GM23338 (cell line): ENCODE results near the gene MAGI1. TPM values are rescaled to one million over a fixed set of nuclear protein-coding genes. Genes with fewer than 3 reads are reported as not detected.

ENCODE experiments used
- ATAC-seq: fragments of 200-7000 bp; cut with Tn5 transposase; 3 replicates; pipeline ENCODE4 v1.9.1; 2020
- DNase-seq: peaks from one replicate; pipeline ENCODE4 v3.0.0-alpha.2; 2015; ENCODE audit warnings: low spot score
- H2AFZ ChIP-seq: fragments of 200-600 bp; sonication (generic); 2 replicates; pipeline ENCODE4 v1.8.0; 2016; ENCODE audit warnings: antibody characterized with exemption, mild to moderate bottlenecking, moderate library complexity
- H3F3A ChIP-seq: fragments of 200-600 bp; sonication (generic); replicated peaks from 2 replicates; pipeline ENCODE4 v1.8.0; 2017; ENCODE audit warnings: antibody characterized with exemption, mixed run types, low read depth
- H3K27ac ChIP-seq: fragments of 200-600 bp; sonication (generic); 2 replicates; pipeline ENCODE4 v1.6.1; 2016; ENCODE audit warnings: low read depth
- H3K27me3 ChIP-seq: fragments of 200-600 bp; sonication (generic); 2 replicates; pipeline ENCODE4 v1.8.0; 2016; ENCODE audit warnings: mild to moderate bottlenecking, mixed run types, moderate library complexity; ENCODE audit not compliant: insufficient read depth
- H3K36me3 ChIP-seq: fragments of 200-600 bp; sonication (generic); 2 replicates; pipeline ENCODE4 v1.8.0; 2016; ENCODE audit warnings: mild to moderate bottlenecking; ENCODE audit not compliant: insufficient read depth
- H3K4me1 ChIP-seq: fragments of 200-600 bp; sonication (generic); 2 replicates; pipeline ENCODE4 v1.8.0; 2016; ENCODE audit warnings: mild to moderate bottlenecking, moderate library complexity; ENCODE audit not compliant: insufficient read depth
- H3K4me2 ChIP-seq: fragments of 200-600 bp; sonication (generic); 2 replicates; pipeline ENCODE4 v1.7.1; 2017; ENCODE audit warnings: mixed run types
- H3K4me3 ChIP-seq: fragments of 200-600 bp; sonication (generic); 2 replicates; pipeline ENCODE4 v1.6.1; 2016; ENCODE audit warnings: mixed run types
- H3K79me2 ChIP-seq: fragments of 200-600 bp; sonication (generic); replicated peaks from 2 replicates; pipeline ENCODE4 v1.8.0; 2017; ENCODE audit warnings: mild to moderate bottlenecking; ENCODE audit not compliant: insufficient read depth
- H3K9me2 ChIP-seq: fragments of 200-600 bp; sonication (generic); 2 replicates; pipeline ENCODE4 v1.8.0; 2017; ENCODE audit not compliant: insufficient read depth
- H4K20me1 ChIP-seq: fragments of 200-600 bp; sonication (generic); replicated peaks from 2 replicates; pipeline ENCODE4 v1.8.0; 2017; ENCODE audit warnings: mild to moderate bottlenecking; ENCODE audit not compliant: insufficient read depth
- H3K27ac Mint-ChIP-seq: 2 replicates; pipeline ENCODE4 v1.8.0; 2020; ENCODE audit warnings: inconsistent platforms, mild to moderate bottlenecking, moderate library complexity, mixed read lengths
- H3K27me3 Mint-ChIP-seq: 3 replicates; pipeline ENCODE4 v1.8.0; 2022; ENCODE audit warnings: low read depth, mild to moderate bottlenecking, moderate library complexity, mixed read lengths, inconsistent platforms; ENCODE audit not compliant: insufficient read depth, poor library complexity
- H3K36me3 Mint-ChIP-seq: 3 replicates; pipeline ENCODE4 v1.8.0; 2021; ENCODE audit warnings: low read depth, mild to moderate bottlenecking, inconsistent platforms, moderate library complexity, mixed read lengths
- H3K4me1 Mint-ChIP-seq: 3 replicates; pipeline ENCODE4 v1.8.0; 2020; ENCODE audit warnings: mild to moderate bottlenecking, inconsistent platforms, mixed read lengths
- H3K4me3 Mint-ChIP-seq: 3 replicates; pipeline ENCODE4 v1.8.0; 2021; ENCODE audit warnings: moderate library complexity, mild to moderate bottlenecking, inconsistent platforms, mixed read lengths
- H3K9me3 Mint-ChIP-seq: 3 replicates; pipeline ENCODE4 v1.8.0; 2020; ENCODE audit warnings: moderate library complexity, mild to moderate bottlenecking, inconsistent platforms, mixed read lengths
- CREB1 ChIP-seq: fragments of 250-450 bp; sonication (Bioruptor Pico); IDR thresholded peaks from 2 replicates; pipeline ENCODE4 v1.5.0; 2020; ENCODE audit warnings: low read depth, mild to moderate bottlenecking, moderate library complexity
- CTCF ChIP-seq, 2 experiments: fragments of 200-600 bp in 1 of 2; sonication (generic) in 1 of 2; conservative IDR thresholded peaks; 2 replicates each; pipeline versions ENCODE4 v1.5.1 to v1.6.1; 2016 to 2017; ENCODE audit warnings: antibody characterized with exemption in 2 of 2, low read depth in 2 of 2, mild to moderate bottlenecking in 2 of 2, moderate library complexity in 1 of 2
- ETS1 ChIP-seq: IDR thresholded peaks from 2 replicates; pipeline ENCODE4 v1.6.1; 2016; ENCODE audit warnings: antibody characterized with exemption
- EZH2 ChIP-seq: fragments of 200-600 bp; sonication (generic); IDR thresholded peaks from one replicate; pipeline ENCODE4 v1.8.0; 2017; ENCODE audit warnings: antibody characterized with exemption, mild to moderate bottlenecking, low read depth; ENCODE audit not compliant: unreplicated experiment
- EZH2phosphoT487 ChIP-seq: fragments of 200-600 bp; sonication (generic); IDR thresholded peaks from one replicate; pipeline ENCODE4 v1.8.1; 2018; ENCODE audit warnings: antibody characterized with exemption; ENCODE audit not compliant: unreplicated experiment
- JUNB ChIP-seq: IDR thresholded peaks from one replicate; pipeline ENCODE4 v1.6.1; 2016; ENCODE audit warnings: antibody characterized with exemption; ENCODE audit not compliant: unreplicated experiment
- NANOG ChIP-seq: IDR thresholded peaks from 2 replicates; pipeline ENCODE4 v1.6.1; 2016; ENCODE audit warnings: antibody characterized with exemption, borderline replicate concordance
- POLR2AphosphoS5 ChIP-seq: IDR thresholded peaks from 2 replicates; pipeline ENCODE4 v1.6.1; 2016; ENCODE audit warnings: antibody characterized with exemption, low read depth
- REST ChIP-seq: IDR thresholded peaks from one replicate; pipeline ENCODE4 v1.6.1; 2018; ENCODE audit warnings: antibody characterized with exemption; ENCODE audit not compliant: unreplicated experiment
- STAT1 ChIP-seq: IDR thresholded peaks from one replicate; pipeline ENCODE4 v1.6.1; 2016; ENCODE audit warnings: antibody characterized with exemption; ENCODE audit not compliant: unreplicated experiment
- ZNF114 ChIP-seq: fragments of 250-450 bp; sonication (Bioruptor Pico); IDR thresholded peaks from 2 replicates; pipeline ENCODE4 v1.5.0; 2020; ENCODE audit warnings: mild to moderate bottlenecking, moderate library complexity
- ZNF331 ChIP-seq: fragments of 250-450 bp; sonication (Bioruptor Pico); IDR thresholded peaks from 2 replicates; pipeline ENCODE4 v1.5.0; 2020; ENCODE audit warnings: low read depth, mild to moderate bottlenecking, moderate library complexity
- polyA plus RNA-seq: library from polyadenylated mRNA; unstranded; fragments of >200 nt; fragmentation: Nextera tagmentation; extraction: Ambion mirVana; gene quantifications from 2 replicates; pipeline ENCODE4 v1.2.1, GENCODE V29; 2016
- total RNA-seq: library from RNA; depleted of rRNA; stranded (reverse); fragments of >200 nt; shearing (Covaris generic); gene quantifications from 2 replicates; pipeline ENCODE4 v1.2.3, GENCODE V29; 2014

Gene MAGI1
- total and polyA plus RNA-seq, 2 experiments from 2014 or later: 27.4 to 71.2 TPM

GRCh38 chr3:65781594-65781993 is 257.1 kb downstream of the MAGI1 start:
- H4K20me1 ChIP-seq: no peaks in the 10 kb centered on the region; the same call in 1 of the 2 replicates
- H3K4me3 ChIP-seq: no peak overlapping the region
- H3K9me3 Mint-ChIP-seq: no peaks in the 10 kb centered on the region
- no peaks in the 10 kb centered on the region for H3F3A ChIP-seq
- peaks cover 4% of the 10 kb centered on the region for H3K27me3 Mint-ChIP-seq
- no peaks in the 10 kb centered on the region for H3K36me3 Mint-ChIP-seq
- no peak for ATAC-seq
- H3K4me1 ChIP-seq: peaks cover 4% of the 10 kb centered on the region; the same call in 1 of the 2 replicates
- H3K27ac Mint-ChIP-seq: no peak overlapping the region
- H3K4me2 ChIP-seq: no peak overlapping the region
- DNase-seq: no peak
- no peaks in the 10 kb centered on the region for H3K9me2 ChIP-seq
- H3K27ac ChIP-seq: no peak overlapping the region
- H2AFZ ChIP-seq: no peak overlapping the region
- H3K4me1 Mint-ChIP-seq: peaks cover 18% of the 10 kb centered on the region
- no peaks in the 10 kb centered on the region for H3K27me3 ChIP-seq
- H3K36me3 ChIP-seq: no peaks in the 10 kb centered on the region
- TF ChIP-seq ETS1 (no peak), ZNF114 (no peak), STAT1 (no peak), ZNF331 (CRISPR knock-in tag) (no peak), NANOG (no peak), CTCF (conservative IDR thresholded peaks at IDR 0.05; ENCODE audit: low read depth in 2 of 2) (no peak), POLR2AphosphoS5 (no peak), EZH2 (no peak), EZH2phosphoT487 (no peak), REST (no peak), JUNB (no peak), CREB1 (CRISPR knock-in tag) (no peak)
- peaks cover 11% of the 10 kb centered on the region; the same call in 1 of the 2 replicates for H3K79me2 ChIP-seq
- H3K4me3 Mint-ChIP-seq: no peak overlapping the region
